ENCODE results near the gene TOM1L1.

The TOM1L1 gene

DNA sequence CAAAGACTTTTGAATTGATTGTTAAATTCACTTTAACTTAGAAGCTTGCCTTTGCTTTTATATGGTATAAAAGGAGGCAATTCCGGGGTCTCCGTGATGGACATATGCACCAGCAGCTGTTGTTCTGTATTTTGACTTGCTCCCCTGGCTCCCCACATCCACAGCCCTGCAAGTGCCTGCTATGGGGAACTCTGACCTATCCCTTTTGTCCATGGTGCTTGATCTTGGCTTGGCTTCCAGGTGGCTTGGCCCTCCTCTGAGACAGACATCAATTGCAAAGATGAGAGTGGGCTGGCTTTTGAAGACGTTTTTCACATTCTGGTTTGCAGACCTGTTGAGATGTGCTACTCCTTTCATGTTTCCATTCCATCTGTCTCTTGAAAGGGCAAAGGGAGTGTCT is 26.9 kb downstream of the TOM1L1 start:
- H3K4me3 ChIP-seq (ENCODE audit: low read depth, low read length), result no peak overlapping the region
- H2AFZ ChIP-seq, result no peak overlapping the region
- H3K4me1 ChIP-seq, result peaks cover 3% of the 10 kb centered on the region
- no peaks in the 10 kb centered on the region for H3K9me3 ChIP-seq (ENCODE audit: control insufficient read depth, low read length)
- no peak overlapping the region for H3K4me2 ChIP-seq (ENCODE audit: low read length)
- H3K36me3 ChIP-seq (ENCODE audit: control insufficient read depth, insufficient read depth, low read length), result no peaks in the 10 kb centered on the region
- H3K9ac ChIP-seq, result no peak overlapping the region
- H3K27ac ChIP-seq, result no peak overlapping the region
- no peaks in the 10 kb centered on the region for H3K79me2 ChIP-seq
- no peaks in the 10 kb centered on the region for H3K27me3 ChIP-seq (ENCODE audit: control insufficient read depth, insufficient read depth, low read length)
- TF ChIP-seq, protein P1, sequence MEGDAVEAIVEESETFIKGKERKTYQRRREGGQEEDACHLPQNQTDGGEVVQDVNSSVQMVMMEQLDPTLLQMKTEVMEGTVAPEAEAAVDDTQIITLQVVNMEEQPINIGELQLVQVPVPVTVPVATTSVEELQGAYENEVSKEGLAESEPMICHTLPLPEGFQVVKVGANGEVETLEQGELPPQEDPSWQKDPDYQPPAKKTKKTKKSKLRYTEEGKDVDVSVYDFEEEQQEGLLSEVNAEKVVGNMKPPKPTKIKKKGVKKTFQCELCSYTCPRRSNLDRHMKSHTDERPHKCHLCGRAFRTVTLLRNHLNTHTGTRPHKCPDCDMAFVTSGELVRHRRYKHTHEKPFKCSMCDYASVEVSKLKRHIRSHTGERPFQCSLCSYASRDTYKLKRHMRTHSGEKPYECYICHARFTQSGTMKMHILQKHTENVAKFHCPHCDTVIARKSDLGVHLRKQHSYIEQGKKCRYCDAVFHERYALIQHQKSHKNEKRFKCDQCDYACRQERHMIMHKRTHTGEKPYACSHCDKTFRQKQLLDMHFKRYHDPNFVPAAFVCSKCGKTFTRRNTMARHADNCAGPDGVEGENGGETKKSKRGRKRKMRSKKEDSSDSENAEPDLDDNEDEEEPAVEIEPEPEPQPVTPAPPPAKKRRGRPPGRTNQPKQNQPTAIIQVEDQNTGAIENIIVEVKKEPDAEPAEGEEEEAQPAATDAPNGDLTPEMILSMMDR (IDR thresholded peaks at IDR 0.05), result no peak

DNA sequence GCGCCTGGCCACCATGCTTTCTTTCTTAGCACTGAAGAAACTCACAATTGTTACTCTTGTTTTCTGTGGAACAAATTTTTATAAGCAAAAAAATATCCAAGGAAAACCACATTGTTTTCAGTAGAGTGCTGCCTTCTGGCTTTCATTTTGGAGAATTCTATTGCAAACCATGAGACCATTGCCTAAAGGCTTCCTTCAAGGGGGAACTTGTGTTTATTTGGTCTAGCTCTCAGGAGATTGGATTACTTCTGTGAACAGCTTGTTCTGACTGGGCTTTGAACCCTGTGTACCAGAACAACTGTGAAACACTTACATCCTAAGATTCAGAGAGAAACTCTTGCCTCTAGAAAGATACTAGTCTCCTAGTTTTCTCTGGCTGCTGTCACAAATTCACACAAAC is 32.1 kb downstream of the TOM1L1 start:
- H3K36me3 ChIP-seq (ENCODE audit: control insufficient read depth, insufficient read depth, low read length), result no peaks in the 10 kb centered on the region
- H3K79me2 ChIP-seq, result no peaks in the 10 kb centered on the region
- no peak overlapping the region for H3K27ac ChIP-seq
- no peak overlapping the region for H3K4me3 ChIP-seq (ENCODE audit: low read depth, low read length)
- H3K4me2 ChIP-seq (ENCODE audit: low read length), result no peak overlapping the region
- no peak overlapping the region for H2AFZ ChIP-seq
- H3K27me3 ChIP-seq (ENCODE audit: control insufficient read depth, insufficient read depth, low read length), result no peaks in the 10 kb centered on the region
- H3K9ac ChIP-seq, result no peak overlapping the region
- H3K9me3 ChIP-seq (ENCODE audit: control insufficient read depth, low read length), result no peaks in the 10 kb centered on the region
- TF ChIP-seq, protein P1 (IDR thresholded peaks at IDR 0.05), result no peak
- no peaks in the 10 kb centered on the region for H3K4me1 ChIP-seq

DNA sequence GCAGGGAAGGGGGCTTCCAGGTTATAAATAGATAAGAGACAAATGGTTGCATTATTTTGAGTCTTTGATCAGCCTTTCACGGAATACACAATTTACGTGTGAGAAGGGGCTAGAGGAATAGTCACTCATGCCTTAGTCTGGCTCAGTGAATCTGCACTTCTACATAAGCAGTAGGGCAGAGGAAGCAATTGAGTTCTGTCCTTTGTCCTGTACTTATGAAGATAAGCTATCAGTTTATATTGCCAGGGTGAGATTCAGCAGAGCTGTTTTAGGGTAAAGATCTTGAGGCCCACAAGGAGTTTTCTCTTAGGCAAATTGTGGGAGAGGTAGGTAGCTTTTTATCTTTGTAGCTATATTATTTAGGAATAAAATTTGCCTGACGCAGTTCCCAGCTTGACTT is 33.3 kb downstream of the TOM1L1 start:
- no peaks in the 10 kb centered on the region for H3K79me2 ChIP-seq
- H2AFZ ChIP-seq, result no peak overlapping the region
- no peaks in the 10 kb centered on the region for H3K27me3 ChIP-seq (ENCODE audit: control insufficient read depth, insufficient read depth, low read length)
- H3K4me2 ChIP-seq (ENCODE audit: low read length), result no peak overlapping the region
- no peak overlapping the region for H3K9ac ChIP-seq
- H3K9me3 ChIP-seq (ENCODE audit: control insufficient read depth, low read length), result no peaks in the 10 kb centered on the region
- TF ChIP-seq, protein P1 (IDR thresholded peaks at IDR 0.05), result no peak
- H3K4me3 ChIP-seq (ENCODE audit: low read depth, low read length), result no peak overlapping the region
- H3K27ac ChIP-seq, result no peak overlapping the region
- no peaks in the 10 kb centered on the region for H3K4me1 ChIP-seq
- H3K36me3 ChIP-seq (ENCODE audit: control insufficient read depth, insufficient read depth, low read length), result no peaks in the 10 kb centered on the region

DNA sequence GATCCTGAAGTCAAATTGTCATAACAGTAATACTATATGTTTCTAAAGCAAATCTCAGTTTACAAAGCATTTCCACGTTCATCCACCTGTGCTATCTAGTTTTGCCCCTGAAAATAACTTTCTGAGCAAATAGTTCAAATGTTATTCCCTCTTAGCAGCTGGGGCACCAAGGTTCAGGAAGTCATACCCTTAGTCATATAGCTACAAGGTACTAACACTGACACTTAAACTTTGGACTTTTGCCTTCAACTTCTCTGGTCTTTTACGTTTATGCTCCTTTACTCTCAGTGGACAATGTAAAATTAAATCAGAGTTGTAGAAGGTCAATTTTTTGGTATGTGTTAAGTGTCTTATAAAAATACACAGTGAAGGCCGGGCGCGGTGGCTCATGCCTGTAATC is 34.8 kb downstream of the TOM1L1 start:
- Histone ChIP-seq H2AFZ (no peak overlapping the region), H3K4me1 (no peaks in the 10 kb centered on the region), H3K27me3 (ENCODE audit: control insufficient read depth, insufficient read depth, low read length) (no peaks in the 10 kb centered on the region), H3K4me3 (ENCODE audit: low read depth, low read length) (no peak overlapping the region), H3K27ac (no peak overlapping the region), H3K9me3 (ENCODE audit: control insufficient read depth, low read length) (no peaks in the 10 kb centered on the region), H3K4me2 (ENCODE audit: low read length) (no peak overlapping the region), H3K36me3 (ENCODE audit: control insufficient read depth, insufficient read depth, low read length) (no peaks in the 10 kb centered on the region), H3K9ac (no peak overlapping the region), H3K79me2 (no peaks in the 10 kb centered on the region)
- TF ChIP-seq, protein P1 (IDR thresholded peaks at IDR 0.05), result no peak

DNA sequence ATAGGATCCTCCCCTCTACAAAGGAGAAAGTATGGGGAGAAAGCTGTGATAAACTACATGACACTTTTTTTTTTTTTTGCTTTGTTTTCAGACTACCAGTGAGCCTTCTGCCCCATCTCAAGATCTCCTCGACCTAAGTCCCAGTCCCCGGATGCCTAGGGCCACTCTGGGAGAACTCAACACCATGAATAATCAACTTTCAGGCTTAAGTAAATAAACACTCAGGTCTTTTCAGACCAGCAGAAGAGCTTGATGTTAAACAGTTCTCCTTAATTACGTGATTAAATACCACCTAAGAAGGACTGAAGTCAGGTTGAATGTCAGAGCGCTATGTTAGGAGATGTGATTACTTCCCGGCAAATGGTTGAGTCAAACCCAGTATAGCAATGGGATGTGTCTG is 36.4 kb downstream of the TOM1L1 start:
- Histone ChIP-seq H3K4me2 (ENCODE audit: low read length) (no peak overlapping the region), H3K27me3 (ENCODE audit: control insufficient read depth, insufficient read depth, low read length) (no peaks in the 10 kb centered on the region), H2AFZ (no peak overlapping the region), H3K4me1 (no peaks in the 10 kb centered on the region), H3K36me3 (ENCODE audit: control insufficient read depth, insufficient read depth, low read length) (no peaks in the 10 kb centered on the region), H3K79me2 (no peaks in the 10 kb centered on the region), H3K9me3 (ENCODE audit: control insufficient read depth, low read length) (no peaks in the 10 kb centered on the region), H3K27ac (no peak overlapping the region), H3K9ac (no peak overlapping the region), H3K4me3 (ENCODE audit: low read depth, low read length) (no peak overlapping the region)
- TF ChIP-seq, protein P1 (IDR thresholded peaks at IDR 0.05), result no peak

All from parathyroid adenoma (tissue), 2 donors.